Measurements from ENCODE around the gene TPSG1.
"Not testable (repeated sequence)": the region's sequence is repeated elsewhere in the genome, so short reads cannot be mapped to it uniquely, and the experiment has no call there.

TPSG1 gene

DNA sequence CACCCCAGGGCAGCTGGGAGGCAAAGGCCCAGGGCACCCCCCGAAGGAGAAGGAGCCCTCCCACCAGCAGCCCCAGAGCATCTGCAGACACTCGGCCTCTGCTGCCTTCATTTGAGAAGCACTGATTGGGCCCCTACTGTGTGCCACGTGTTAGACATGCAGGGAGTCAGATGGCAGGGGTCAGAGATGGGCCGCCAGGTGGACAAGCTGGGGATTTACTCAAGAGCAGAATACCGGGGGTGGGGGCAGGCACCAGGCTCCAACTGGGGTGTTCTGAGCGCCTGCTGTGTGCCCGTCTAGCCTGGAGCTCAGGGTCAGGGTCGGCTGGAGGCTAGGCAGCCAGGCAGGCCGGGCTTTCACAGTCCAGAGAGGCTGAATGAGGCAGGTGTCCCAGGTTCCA is 18.7 kb downstream of the TPSG1 start:
- DNase-seq (ENCODE audit: low read depth) = no peak
- no peak overlapping the region for H3K4me3 ChIP-seq (ENCODE audit: low read length)
- TF ChIP-seq, protein P1, sequence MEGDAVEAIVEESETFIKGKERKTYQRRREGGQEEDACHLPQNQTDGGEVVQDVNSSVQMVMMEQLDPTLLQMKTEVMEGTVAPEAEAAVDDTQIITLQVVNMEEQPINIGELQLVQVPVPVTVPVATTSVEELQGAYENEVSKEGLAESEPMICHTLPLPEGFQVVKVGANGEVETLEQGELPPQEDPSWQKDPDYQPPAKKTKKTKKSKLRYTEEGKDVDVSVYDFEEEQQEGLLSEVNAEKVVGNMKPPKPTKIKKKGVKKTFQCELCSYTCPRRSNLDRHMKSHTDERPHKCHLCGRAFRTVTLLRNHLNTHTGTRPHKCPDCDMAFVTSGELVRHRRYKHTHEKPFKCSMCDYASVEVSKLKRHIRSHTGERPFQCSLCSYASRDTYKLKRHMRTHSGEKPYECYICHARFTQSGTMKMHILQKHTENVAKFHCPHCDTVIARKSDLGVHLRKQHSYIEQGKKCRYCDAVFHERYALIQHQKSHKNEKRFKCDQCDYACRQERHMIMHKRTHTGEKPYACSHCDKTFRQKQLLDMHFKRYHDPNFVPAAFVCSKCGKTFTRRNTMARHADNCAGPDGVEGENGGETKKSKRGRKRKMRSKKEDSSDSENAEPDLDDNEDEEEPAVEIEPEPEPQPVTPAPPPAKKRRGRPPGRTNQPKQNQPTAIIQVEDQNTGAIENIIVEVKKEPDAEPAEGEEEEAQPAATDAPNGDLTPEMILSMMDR (conservative IDR thresholded peaks at IDR 0.05; ENCODE audit: low read depth, low read length) = no peak

DNA sequence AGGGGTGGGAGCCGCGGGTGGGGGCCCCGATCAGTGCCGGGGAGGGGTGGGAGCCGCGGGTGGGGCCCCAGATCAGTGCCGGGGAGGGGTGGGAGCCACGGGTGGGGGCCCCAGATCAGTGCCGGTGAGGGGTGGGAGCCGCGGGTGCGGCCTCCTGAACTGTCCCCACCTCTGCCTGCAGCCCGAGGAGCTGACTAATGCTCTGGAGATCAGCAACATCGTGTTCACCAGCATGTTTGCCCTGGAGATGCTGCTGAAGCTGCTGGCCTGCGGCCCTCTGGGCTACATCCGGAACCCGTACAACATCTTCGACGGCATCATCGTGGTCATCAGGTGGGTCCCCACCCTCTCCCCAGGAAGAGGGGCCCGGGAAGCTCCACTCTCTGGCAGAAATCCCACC is 20.1 kb downstream of the TPSG1 start:
- TF ChIP-seq, protein P1 (conservative IDR thresholded peaks at IDR 0.05; ENCODE audit: low read depth, low read length) = no peak
- H3K4me3 ChIP-seq (ENCODE audit: low read length) = no peak overlapping the region
- DNase-seq (ENCODE audit: low read depth) = no peak

DNA sequence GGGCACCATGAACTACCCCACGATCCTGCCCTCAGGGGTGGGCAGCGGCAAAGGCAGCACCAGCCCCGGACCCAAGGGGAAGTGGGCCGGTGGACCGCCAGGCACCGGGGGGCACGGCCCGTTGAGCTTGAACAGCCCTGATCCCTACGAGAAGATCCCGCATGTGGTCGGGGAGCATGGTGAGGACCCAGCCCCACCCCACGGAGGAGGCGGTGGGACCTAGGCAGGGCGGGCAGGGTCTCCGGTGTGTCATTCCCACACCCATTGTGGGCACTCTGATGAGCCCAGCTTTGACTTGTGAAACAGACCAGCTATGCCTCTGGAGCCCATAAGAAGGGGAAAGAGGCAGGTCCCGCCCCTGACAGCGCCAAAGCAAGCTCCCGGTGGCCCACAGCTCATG is 22.8 kb downstream of the TPSG1 start:
- TF ChIP-seq, protein P1 (conservative IDR thresholded peaks at IDR 0.05; ENCODE audit: low read depth, low read length) = no peak
- no peak for DNase-seq (ENCODE audit: low read depth)
- H3K4me3 ChIP-seq (ENCODE audit: low read length) = no peak overlapping the region

DNA sequence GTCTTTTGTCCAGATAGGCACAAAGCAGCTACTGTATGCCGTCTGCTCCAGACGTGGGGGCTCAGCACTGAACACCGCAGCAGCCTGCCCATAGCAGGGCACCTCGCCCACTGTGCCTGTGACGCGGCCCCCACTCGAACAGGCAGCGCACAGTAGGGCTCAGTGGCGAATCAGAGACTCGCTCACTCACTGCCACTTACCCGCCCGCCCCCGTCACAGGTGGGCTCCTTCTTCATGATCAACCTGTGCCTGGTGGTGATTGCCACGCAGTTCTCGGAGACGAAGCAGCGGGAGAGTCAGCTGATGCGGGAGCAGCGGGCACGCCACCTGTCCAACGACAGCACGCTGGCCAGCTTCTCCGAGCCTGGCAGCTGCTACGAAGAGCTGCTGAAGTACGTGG is 23.6 kb downstream of the TPSG1 start:
- H3K4me3 ChIP-seq (ENCODE audit: low read length) = no peak overlapping the region
- TF ChIP-seq, protein P1 (conservative IDR thresholded peaks at IDR 0.05; ENCODE audit: low read depth, low read length) = no peak
- DNase-seq (ENCODE audit: low read depth) = no peak

DNA sequence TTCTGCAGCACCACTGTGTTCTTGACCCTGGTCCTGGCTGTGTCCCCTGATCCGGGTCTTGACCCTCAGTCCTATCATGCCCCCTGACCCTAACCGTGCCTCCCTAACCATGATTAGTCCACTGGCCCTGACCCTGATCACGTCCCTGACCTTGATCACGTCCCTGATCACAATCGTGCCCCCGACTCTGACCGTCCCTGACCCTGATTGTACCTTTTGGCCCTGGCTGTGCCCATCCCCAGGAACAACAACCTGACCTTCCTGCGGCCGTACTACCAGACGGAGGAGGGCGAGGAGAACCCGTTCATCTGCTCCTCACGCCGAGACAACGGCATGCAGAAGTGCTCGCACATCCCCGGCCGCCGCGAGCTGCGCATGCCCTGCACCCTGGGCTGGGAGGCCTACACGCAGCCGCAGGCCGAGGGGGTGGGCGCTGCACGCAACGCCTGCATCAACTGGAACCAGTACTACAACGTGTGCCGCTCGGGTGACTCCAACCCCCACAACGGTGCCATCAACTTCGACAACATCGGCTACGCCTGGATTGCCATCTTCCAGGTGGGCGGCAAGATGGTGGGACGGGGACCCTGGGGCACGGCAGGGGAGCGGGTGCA is 24.9 kb downstream of the TPSG1 start:
- H3K4me3 ChIP-seq (ENCODE audit: low read length) = no peak overlapping the region
- DNase-seq (ENCODE audit: low read depth) = no peak
- TF ChIP-seq, protein P1 (conservative IDR thresholded peaks at IDR 0.05; ENCODE audit: low read depth, low read length) = no peak

DNA sequence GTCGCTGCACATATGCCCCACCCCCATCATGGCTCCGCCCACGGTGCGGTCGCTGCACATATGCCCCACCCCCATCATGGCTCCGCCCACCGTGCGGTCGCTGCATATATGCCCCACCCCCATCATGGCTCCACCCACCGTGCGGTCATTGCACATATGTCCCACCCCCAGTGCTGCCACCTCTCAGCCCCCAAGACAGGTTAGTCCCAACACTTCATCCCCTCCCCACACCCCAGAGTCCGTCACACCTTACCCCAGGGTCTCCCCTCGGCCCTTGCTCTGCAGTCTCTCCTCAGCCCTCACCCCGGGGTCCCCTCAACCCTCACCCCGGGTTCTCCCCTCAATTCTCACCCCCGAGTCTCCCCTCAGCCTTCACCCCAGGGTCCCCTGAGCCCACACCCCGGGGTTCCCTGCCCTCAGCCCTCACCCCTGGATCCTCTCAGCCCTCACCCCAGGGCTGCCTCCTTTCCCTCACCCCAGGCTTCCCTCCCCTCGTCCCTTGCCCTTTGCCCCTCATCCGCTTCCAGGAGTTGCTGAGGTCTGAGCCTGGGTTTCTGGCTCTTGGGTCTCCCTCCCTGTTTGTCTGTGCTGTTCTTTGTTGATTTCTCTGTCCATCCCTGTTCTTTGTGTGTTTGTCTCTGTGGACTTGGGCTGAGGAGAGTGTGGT is 25.6 kb downstream of the TPSG1 start:
- TF ChIP-seq, protein P1 (conservative IDR thresholded peaks at IDR 0.05; ENCODE audit: low read depth, low read length) = no peak
- no peak overlapping the region for H3K4me3 ChIP-seq (ENCODE audit: low read length)
- DNase-seq (ENCODE audit: low read depth) = no peak

DNA sequence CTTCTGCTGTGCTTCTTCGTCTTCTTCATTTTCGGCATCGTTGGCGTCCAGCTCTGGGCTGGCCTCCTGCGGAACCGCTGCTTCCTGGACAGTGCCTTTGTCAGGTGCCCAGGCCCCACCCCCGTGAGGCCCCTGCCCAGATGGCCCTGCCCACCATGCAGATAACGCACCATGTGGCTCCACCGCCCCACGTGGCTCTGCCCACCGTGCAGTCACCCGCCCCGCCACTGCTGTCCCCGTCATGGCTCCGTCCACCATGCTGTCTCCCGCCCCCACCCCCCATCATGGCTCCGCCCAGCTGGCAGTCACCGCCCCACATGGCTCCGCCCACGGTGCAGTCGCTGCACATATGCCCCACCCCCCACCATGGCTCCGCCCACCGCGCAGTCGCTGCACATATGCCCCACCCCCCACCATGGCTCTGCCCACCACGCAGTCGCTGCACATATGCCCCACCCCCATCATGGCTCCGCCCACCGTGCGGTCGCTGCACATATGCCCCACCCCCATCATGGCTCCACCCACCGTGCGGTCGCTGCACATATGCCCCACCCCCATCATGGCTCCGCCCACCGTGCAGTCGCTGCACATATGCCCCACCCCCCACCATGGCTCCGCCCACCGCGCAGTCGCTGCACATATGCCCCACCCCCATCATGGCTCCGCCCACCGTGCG is 26.3 kb downstream of the TPSG1 start:
- H3K4me3 ChIP-seq (ENCODE audit: low read length); DNase-seq (ENCODE audit: low read depth): not testable (repeated sequence)

Measured in retinal pigment epithelial cell (primary cell).